ENCODE measurements around the gene TMEM271.
"Not testable (repeated sequence)": the region's sequence is repeated elsewhere in the genome, so short reads cannot be mapped to it uniquely, and the experiment has no call there.

Gene TMEM271

DNA sequence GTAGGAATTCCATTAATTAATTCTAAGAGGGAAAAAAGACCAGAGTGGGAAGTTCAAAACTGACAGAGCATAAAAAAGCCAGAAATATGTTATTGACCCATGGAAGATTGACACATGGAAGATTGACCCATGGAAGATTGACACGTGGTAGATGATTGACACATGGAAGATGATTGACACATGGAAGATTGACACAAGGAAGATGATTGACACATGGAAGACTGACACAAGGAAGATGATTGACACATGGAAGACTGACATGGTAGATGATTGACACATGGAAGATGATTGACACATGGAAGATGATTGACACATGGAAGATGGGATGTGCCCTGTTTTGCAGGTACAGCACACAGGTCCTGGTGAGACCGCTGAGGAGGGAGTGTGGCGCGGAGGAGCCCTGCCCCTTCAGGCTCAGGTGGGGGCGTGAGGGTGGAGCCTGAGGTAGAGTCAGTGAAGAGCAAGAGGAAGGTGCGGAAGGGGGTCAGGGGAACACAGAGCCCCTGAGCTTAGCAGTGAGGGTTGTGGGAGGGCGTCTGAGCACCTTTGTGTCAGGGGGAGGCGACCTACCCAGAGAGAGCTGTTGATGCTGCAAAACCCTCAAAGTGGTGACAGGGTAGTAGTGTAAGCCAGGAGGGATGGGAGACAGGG, 33.4 kb upstream of the TMEM271 start:
- DNase-seq, result no peak

DNA sequence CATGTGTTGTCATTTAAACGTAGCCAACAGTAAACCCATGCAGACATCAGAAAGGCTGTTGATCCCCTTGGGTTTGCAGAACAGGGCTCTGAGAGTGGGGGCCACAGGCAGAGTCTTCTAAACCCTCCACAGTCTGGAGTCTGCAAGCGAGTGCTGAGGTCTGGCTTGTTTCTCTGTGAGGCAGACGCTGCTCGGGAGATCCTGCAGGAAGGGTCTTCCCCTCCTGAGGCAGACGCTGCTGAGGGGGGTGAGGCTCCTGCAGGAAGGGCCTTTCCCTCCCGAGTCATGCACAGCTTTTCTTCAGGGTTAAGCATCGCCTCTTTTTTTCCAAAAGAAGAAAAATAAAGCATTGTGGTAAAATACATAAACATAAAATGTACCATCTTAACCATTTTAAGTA, 32.1 kb upstream of the TMEM271 start:
- no peak for DNase-seq

DNA sequence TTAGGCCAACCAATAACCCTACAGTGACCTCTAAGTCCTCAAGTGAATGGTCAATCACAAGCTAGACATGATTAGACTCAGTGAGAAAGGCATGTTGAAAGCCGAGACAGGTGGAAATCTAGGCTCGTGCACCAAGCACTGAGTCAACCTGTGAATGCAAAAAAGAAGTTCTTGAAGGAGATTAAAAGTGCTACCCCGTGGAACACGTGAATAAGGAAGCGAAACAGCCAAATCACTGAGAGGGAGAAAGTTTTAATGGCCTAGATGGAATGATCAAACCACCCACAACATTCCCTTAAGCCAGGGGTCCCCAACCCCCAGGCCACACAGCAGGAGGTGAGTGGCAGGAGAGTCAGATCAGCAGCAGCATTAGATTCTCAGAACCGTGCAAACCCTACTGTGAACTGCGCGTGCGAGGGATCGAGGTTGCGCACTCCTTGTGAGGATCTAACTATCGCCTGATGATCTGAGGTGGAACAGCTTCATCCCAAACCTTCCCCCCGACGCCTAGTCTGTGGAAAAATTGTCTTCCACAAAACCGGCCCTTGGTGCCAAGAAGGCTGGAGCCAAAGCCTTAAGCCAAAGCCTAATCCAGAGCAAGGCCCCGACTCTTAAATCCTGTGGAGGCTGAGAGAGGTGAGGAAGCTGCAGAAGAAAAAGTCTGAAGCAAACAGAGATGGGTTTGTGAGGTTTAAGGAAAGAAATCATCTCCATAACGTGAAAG, 29.8 kb upstream of the TMEM271 start:
- DNase-seq, result no peak

DNA sequence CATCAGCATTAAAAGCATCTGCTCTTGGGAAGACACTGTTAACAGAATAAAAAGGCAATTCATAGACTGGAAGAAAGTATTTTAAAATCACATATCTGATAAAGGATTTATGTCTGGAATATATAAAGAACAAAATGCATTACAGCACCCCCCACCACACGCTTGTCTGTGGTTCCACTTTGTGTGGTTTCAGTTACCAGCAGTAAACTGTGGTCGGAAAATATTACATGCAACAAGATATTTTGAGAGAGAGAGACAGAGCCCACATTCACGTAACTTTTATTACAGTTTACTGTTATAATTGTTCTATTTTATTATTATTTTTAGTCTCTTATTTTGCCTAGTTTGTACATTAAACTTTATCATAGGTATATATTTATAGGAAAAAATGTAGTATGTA, 28.0 kb upstream of the TMEM271 start:
- no peak for DNase-seq

DNA sequence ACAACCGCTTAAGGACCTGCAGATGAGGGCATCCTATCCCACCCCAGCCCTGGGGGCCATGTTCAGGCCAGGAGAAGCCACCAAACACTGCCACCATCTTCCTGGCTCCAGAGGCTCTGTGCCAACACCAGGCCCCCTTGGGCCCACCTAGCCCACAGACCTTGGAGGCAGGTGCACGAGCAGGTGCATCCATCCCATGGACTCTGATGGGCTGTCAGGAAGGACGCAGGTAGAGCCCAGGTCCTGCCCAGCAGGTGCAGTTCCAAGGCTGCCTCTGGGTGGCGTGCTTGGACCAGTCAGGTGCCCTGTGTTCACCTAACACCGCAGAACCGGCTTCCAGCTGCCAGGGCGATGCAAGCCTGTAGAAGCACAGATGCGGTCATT, 26.5 kb upstream of the TMEM271 start:
- DNase-seq, result peak; percentile 31

DNA sequence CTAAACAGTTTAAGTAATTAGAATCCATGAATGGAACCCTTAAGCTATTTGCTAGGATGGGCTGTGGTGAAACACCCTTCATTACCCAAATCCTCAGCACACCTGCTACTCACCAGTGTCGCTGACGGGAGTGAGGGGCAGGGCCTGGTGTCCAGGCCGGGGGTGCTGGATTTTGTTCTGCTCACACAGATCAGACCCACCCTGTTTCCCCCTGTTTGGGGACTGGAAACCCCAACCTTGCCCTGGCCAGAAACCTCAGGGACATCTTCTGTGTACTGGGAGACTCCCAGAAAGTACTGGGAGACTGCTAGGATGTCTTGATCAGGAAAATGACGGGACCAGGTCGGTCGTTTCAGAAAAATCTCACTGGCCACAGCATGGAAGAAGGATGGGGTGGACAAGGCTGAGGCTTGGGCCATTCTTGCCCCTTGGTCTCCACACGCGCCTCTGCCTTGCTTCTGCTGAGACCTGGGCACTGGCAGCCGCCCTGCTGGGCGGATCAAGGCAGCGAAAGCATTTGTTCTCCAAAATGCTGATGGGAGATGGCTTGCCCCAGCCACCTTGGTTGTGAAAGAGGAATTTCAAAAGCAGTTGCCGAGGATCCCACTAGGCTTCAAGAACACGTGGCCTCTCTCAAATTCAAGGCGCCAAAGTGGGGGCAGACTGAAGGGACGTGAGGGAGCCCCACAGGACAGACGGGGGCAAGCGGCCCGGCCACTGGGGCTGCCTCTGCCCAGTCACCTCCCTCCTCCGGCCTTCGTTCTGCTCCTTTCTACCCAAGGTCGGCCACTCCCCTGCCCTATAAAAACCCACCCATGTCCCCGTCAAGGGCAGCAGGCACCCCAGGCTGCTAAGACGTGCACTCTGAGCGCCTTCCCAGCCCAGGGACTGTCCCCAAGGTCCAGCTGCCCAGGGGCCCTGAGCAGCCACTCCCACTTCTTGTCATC, 25.8 kb upstream of the TMEM271 start:
- no peak for DNase-seq

DNA sequence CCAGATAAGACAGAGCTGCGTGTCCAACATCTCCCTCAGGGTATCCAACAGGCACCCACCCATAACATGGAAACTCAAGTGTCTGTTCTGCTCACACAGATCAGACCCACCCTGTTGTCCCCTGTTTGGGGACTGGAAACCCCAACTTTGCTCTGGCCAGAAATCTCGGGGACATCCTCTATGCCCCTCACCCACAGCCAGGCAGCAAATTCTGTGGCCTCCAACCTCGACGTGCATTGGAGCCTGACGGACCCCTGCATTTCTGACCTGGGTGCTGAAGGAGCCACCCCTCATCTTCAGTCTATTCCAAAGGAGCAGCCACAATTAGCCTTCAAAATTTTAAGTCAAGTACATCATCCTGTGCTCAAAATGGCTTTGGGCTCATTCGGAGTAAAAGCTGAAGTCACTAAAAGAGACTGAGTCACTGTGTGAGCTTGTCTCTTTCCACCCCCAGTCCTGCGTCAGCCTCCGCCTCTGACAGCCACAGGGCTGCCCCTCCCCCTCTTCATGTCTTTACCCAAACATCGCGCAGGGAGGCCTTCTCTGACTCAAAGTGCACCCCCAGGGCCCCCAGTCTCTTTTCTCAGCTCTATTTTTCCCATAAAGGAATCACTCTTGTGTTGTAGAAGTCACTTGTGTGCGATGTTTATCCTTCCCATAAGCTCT, 24.9 kb upstream of the TMEM271 start:
- no peak for DNase-seq

DNA sequence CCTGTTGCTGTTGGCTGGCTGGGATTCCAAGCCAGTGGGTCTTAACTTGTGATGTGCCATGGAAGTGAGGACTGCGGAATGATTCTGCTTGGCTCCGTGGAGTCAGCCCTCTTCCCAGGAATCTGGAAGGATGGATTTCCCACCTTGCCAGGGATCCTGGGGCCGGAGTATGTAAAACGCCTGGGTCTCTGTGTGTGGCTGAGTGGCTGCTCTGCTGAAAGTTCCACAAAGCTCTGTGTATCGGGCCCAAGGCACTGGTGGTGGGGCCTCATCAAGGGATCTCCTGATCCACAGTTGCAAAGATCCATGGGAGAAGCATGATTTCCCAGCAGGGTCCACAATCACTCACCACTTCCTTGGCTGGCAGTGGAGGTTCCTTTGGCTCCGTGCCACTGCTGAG, 24.1 kb upstream of the TMEM271 start:
- DNase-seq, result no peak

DNA sequence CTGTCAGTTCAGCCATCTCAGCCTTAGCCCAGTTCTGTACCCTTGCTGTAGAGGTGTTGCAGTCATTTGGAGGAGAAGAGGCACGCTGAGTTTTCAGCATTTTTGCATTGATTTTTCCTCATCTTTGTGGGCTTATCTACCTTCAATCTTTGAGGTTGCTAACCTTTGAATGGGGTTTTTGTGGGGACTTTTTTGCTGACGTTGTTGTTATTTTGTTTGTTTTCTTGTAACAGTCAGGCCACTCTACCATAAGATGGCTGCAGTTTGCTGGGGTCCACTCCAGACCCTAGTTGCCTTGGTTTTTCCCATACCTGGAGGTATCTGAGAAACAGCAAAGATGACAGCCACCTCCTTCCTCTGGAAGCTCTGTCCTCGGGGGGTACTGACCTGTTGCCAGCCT, 22.8 kb upstream of the TMEM271 start:
- no peak for DNase-seq

DNA sequence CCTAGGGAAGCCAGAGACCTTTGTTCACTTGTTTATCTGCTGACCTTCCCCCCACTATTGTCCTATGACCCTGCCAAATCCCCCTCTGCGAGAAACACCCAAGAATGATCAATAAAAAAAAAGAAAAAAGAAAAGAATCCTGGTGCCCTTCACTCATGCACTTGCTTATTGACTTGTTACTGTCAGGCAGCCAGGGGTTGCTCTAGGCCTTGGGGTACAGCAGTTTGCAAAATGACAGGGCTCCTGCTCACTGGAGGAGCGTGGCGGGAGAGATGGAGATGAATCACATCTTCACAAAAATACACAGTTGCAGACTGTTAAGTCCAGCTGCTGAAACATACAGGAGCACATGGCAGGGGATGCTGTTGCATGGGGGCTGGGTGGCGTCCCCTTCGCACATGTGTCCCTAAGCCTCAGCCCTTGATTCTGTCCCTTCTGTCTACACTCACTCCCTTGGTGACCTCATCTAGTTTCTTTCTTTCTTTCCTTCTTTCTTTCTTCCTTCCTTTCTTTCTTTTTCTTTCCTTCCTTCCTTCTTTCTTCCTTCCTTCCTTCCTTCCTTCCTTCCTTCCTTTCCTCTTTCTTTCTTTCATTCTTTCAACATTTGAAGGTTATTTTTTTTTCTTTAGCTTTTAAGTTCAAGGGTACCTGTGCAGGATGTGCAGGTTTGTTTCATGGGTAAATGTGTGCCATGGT, 16.9 kb upstream of the TMEM271 start:
- no peak for DNase-seq

DNA sequence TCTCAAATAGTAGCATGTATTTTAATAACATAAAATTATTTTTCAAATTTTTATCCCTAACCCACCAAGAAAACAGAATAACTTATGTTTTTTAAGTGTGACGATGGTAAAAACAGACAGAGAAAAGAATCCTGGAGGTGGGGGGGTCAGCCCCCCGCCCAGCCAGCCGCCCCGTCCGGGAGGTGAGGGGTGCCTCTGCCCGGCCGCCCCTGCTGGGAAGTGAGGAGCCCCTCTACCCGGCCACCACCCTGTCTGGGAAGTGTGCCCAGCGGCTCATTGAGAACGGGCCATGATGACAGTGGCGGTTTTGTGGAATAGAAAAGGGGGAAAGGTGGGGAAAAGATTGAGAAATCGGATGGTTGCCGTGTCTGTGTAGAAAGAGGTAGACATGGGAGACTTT, 16.1 kb upstream of the TMEM271 start:
- not testable (repeated sequence) for DNase-seq

DNA sequence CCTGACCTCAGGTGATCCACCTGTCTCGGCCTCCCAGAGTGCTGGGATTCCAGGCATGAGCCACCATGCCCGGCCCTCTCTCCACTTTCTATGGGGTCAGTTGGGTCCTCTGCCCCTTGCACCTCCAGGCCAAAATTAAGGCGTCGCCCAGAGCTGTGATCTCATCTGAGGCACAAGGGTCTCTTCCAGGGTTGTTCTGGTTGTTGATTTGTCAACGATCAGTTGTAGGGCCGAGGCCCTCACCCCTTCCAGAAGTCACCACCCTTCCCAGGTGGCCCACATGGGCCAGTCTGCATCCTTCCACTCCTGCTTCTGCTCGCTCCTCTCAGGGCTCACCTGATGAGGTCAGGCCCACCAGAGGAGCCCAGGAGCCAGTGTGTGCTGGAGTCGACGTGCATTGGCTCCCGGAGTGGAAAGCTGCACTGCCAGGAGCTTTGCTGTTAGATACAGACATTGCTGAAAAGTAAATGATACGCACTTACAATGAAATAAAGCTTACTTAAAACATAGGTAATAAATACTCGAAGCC, 14.3 kb upstream of the TMEM271 start:
- DNase-seq, result no peak

DNA sequence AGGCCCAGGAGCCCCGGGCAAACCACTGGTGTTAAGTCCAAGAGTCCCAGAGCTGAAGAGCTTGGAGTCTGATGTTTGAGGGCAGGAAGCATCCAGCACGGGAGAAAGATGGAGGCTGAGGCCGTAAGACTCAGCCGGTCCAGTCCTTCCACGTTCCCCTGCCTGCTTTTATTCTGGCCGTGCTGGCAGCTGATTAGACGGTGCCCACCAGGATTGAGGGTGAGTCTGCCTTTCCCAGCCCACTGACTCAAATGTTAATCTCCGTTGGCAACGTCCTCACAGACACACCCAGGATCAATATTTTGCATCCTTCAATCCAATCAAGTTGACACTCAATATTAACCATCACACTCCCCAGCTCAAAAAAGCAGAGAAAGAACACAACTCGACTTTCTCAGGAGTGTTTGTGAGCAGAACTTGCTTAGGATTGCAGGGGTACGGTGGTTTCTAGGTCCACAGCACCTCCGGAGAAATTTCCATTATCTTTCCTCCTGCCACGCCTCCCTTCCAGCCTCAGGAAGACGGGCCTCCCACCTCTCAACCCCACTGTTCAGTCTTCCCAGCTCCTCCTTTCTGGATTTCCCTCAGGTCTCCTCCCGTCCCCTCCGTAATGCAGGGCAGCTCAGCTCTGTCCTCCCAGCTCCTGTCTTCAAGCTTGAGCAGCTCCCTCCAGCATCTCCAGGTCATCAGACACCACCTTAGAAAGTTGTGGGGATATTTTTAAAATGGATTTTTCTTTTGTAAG, 13.3 kb upstream of the TMEM271 start:
- no peak for DNase-seq

DNA sequence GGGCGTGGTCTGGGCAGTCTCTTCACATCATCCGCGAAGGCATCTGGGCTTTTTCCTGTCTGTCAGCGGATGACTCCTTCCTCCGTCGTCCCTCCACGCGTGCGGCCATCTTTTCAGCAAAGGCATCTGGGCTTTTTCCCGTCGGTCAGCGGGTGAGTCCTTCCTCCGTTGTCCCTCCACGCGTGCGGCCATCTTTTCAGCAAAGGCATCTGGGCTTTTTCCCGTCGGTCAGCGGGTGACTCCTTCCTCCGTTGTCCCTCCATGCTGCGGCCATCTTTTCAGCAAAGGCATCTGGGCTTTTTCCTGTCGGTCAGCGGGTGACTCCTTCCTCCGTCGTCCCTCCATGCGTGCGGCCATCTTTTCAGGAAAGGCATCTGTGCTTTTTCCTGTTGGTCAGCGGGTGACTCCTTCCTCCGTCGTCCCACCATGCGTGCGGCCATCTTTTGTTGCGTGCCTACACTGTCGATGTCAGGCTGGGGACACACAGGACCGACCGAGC, 12.3 kb upstream of the TMEM271 start:
- no peak for DNase-seq

DNA sequence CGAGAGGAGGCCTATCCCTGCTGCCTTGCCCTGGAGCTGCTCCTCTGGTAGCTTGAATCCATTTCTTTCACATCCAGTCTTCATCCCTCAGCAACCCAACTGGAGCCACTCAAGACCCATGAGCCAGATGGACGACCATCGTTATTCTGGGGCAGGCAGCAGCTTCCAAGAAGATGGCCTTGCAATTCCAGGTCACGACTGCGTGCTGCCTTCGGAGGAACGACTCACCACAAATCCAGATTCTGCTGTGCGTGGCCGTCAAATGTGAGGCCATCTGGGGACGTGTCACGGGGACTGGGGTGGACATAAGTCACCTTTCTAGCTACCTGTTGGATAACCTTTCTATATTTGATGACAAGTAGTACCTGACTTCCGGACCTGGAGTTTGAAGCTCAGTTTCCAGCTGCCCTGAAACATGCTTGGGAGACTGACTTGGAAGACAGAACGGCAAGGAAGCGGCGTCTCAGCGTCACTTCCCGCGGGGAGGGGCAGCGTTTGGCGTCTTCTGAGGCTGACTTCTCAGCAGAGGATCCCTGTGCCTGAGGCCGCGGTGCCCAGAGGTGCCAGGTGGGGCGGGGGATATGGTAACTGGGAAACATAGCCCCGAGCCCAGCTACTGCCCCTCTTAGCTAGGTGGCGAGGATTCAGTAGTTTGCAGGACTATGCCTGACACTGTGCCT, 11.7 kb upstream of the TMEM271 start:
- no peak for DNase-seq

DNA sequence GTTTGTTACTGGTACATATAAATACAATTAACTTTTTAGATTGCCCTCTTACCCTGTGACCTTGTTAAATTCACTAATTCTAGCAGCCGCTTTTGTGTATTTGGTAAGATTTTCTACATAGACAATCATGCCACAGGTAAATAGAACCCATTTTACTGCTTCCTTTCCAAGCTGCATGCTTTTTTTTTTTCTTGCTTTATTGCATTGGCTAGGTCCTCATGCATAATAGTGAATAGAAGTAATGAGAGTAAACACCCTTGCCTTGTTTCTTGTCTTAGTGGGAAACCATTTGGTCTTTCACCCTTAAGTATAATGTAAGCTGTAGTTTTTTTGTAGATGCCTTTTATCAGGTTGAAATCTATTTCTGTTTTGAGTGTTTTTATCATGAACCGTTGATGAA, 7.7 kb upstream of the TMEM271 start:
- DNase-seq, result no peak

DNA sequence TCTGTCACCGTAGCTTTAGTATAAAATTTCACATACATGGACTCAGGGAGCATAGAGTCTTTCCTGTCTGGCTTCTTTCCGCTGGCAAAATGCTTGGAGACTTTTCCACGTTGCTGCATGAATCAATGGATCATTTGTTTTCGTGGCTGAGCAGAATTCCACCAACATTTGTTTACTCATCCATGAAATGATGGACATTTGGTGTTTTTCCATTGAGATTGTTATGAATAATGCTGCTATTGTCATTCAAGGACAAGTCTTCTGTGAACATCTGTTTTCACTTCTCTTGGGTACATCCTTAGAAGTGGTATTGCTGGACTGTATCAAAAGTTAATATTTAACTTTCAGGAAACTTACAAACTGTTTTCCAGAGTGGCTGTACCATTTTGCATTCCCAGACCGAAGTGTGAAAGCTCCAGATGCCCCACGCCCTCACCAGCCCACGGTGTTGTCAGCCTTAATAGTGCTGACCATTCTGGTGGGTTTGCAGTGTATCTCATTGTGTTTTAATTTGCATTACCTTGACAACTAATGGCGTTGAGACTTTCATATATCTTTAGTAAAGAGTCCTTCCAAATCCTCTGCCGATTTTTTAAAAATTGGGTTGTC, 5.8 kb upstream of the TMEM271 start:
- DNase-seq, result no peak

DNA sequence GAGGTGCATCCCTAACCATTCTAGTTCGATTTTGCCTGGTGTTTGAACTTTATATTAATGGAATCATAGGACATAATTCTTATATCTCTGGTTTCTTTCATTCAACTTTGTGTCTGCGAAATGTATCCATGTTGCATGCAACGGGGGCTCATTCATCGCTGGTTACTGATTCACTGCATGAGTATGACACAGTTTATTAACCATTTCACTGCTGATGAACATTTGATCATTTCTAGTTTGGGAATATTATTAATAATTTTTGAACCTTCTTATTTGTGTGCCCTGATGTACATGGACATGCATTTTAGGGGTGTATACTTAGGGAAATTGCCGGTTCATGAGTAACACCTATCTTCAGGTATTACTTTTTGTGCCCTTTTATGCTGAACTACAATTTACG, 5.1 kb upstream of the TMEM271 start:
- no peak for DNase-seq

DNA sequence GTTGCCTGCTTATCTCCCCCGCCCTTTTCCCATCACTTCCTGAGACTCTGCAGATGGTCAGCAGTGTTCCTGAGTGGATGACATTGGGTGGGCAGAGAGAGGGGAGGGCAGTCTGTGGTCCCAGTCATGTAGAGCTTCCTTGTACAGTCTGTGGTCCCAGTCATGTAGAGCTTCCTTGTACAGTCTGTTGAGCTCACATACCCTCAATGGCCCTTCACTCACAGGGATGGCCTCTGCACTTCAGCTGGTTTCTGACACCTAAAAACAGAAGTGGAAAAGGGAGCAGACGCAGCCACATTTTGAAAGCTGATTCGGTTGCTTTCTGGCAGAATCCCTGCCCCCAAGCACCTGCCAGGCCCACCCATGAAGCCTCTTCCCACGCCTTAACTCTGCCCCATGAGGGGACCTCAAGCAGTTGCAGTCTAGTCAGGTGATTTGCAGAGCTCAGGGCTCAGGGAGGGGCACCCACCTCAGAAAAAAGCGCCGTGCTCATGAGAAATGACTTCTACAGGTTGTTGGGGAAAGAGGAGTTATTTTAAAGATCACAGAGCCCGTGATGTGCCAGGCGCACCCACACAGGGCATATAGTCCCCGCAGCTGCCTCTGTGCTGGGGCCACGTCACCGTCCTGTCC, 3.6 kb upstream of the TMEM271 start:
- DNase-seq, result no peak
